Caco-2 (cell line): ENCODE data around the gene NTHL1. TPM values are rescaled to one million over a fixed set of nuclear protein-coding genes. Genes with fewer than 3 reads are reported as not detected.

Experiments
- BruUV-seq: library from RNA; stranded (reverse); fragments of 400-500 nt; replicated peaks from 2 replicates; lab custom pipeline; 2021; lab: Mats Ljungman, UMichigan
- CTCF ChIA-PET: fragments of 300-600 bp; sonication (Branson Sonifier 250); formaldehyde crosslinking; loops from one replicate; lab custom pipeline; 2022; ENCODE audit warnings: antibody characterized with exemption; lab: Charles Lee
- POLR2A ChIA-PET: fragments of 300-600 bp; sonication (Branson Sonifier 250); formaldehyde crosslinking; loops from one replicate; lab custom pipeline; 2022; ENCODE audit warnings: antibody characterized with exemption; lab: Charles Lee
- DNase-seq, 2 experiments: peaks; one replicate each; pipeline versions ENCODE4 v3.0.0 to v3.0.0-alpha.2; 2020 to 2022
- H3K27me3 ChIP-seq: replicated peaks from 2 replicates; pipeline ENCODE4 v1.6.0; 2011; ENCODE audit warnings: low read length; ENCODE audit not compliant: control insufficient read depth, insufficient read depth
- H3K36me3 ChIP-seq: 2 replicates; pipeline ENCODE4 v1.5.1; 2011; ENCODE audit warnings: low read length; ENCODE audit not compliant: control insufficient read depth, insufficient read depth
- H3K4me1 ChIP-seq: fragments of 250-450 bp; sonication (Bioruptor Pico); 2 replicates; pipeline ENCODE4 v1.5.1; 2020; ENCODE audit warnings: mild to moderate bottlenecking
- H3K4me3 ChIP-seq: 2 replicates; pipeline ENCODE4 v1.5.1; 2011; ENCODE audit warnings: low read depth, mild to moderate bottlenecking, control low read depth, low read length
- H3K9me3 ChIP-seq: fragments of 250-450 bp; sonication (Bioruptor Pico); 2 replicates; pipeline ENCODE4 v1.5.1; 2020; ENCODE audit warnings: mild to moderate bottlenecking, moderate library complexity
- H3K27ac Mint-ChIP-seq: one replicate; pipeline ENCODE4 v1.8.0; 2022; ENCODE audit warnings: mixed read lengths; ENCODE audit not compliant: unreplicated experiment
- H3K27me3 Mint-ChIP-seq: one replicate; pipeline ENCODE4 v1.8.0; 2022; ENCODE audit warnings: mixed read lengths; ENCODE audit not compliant: insufficient read depth, unreplicated experiment
- H3K36me3 Mint-ChIP-seq: one replicate; pipeline ENCODE4 v1.8.0; 2022; ENCODE audit warnings: mild to moderate bottlenecking, mixed read lengths; ENCODE audit not compliant: insufficient read depth, unreplicated experiment
- H3K4me1 Mint-ChIP-seq: one replicate; pipeline ENCODE4 v1.8.0; 2022; ENCODE audit warnings: low read depth, mixed read lengths; ENCODE audit not compliant: unreplicated experiment
- H3K4me3 Mint-ChIP-seq: one replicate; pipeline ENCODE4 v1.8.0; 2022; ENCODE audit warnings: mild to moderate bottlenecking, moderate library complexity, mixed read lengths; ENCODE audit not compliant: unreplicated experiment
- H3K9me3 Mint-ChIP-seq: one replicate; pipeline ENCODE4 v1.8.0; 2022; ENCODE audit warnings: mixed read lengths; ENCODE audit not compliant: unreplicated experiment
- CTCF ChIP-seq, 2 experiments: fragments of 200-600 bp in 1 of 2; IDR thresholded peaks; 1 replicate in 1 of 2; 2 replicates in 1 of 2; pipeline versions ENCODE4 v1.5.1 to v1.8.0; 2011 to 2022; ENCODE audit warnings: antibody characterized with exemption in 1 of 2, control low read depth in 1 of 2, inconsistent platforms in 1 of 2, low read depth in 1 of 2, low read length in 1 of 2, mild to moderate bottlenecking in 1 of 2, moderate library complexity in 1 of 2; ENCODE audit not compliant: insufficient read depth in 1 of 2, severe bottlenecking in 1 of 2, unreplicated experiment in 1 of 2
- intact Hi-C: fragments of 100-400 bp; cut with micrococcal nuclease; formaldehyde crosslinking; loops from one replicate; pipeline ENCODE4 v1.10.0; 2022; ENCODE audit not compliant: unreplicated experiment
- total RNA-seq: library from RNA; stranded (reverse); gene quantifications from 2 replicates; pipeline ENCODE4 v1.2.3, GENCODE V29; 2022

NTHL1 gene
- total RNA-seq, 1 experiment from 2014 or later: 38.6 TPM

GRCh38 chr16:2062801-2063200 lies 15.2 kb upstream of the NTHL1 start:
- CTCF ChIA-PET: no interaction called here
- Mint-ChIP-seq H3K4me3 (no peak overlapping the region), H3K27ac (no peak overlapping the region), H3K9me3 (no peaks in the 10 kb centered on the region), H3K27me3 (no peaks in the 10 kb centered on the region), H3K4me1 (no peaks in the 10 kb centered on the region), H3K36me3 (peaks cover 13% of the 10 kb centered on the region)
- Histone ChIP-seq H3K9me3 (no peaks in the 10 kb centered on the region), H3K4me1 (no peaks in the 10 kb centered on the region), H3K4me3 (no peak overlapping the region), H3K27me3 (no peaks in the 10 kb centered on the region), H3K36me3 (peaks cover 2% of the 10 kb centered on the region)
- intact Hi-C loops: no loop called here
- POLR2A ChIA-PET: no interaction called here
- DNase-seq: no peak
- TF ChIP-seq CTCF (IDR thresholded peaks at IDR 0.05; ENCODE audit: insufficient read depth in 1 of 2, low read depth in 1 of 2, low read length in 1 of 2, severe bottlenecking in 1 of 2, unreplicated experiment in 1 of 2): no peak
- BruUV-seq: no TSS peak

GRCh38 chr16:2061526-2061925 lies 13.9 kb upstream of the NTHL1 start:
- no peaks in the 10 kb centered on the region for H3K27me3 ChIP-seq
- TF ChIP-seq CTCF (IDR thresholded peaks at IDR 0.05; ENCODE audit: insufficient read depth in 1 of 2, low read depth in 1 of 2, low read length in 1 of 2, severe bottlenecking in 1 of 2, unreplicated experiment in 1 of 2): no peak
- BruUV-seq: no TSS peak
- Mint-ChIP-seq H3K4me1 (no peaks in the 10 kb centered on the region), H3K27ac (no peak overlapping the region), H3K9me3 (no peaks in the 10 kb centered on the region), H3K4me3 (no peak overlapping the region), H3K27me3 (no peaks in the 10 kb centered on the region), H3K36me3 (peaks cover 17% of the 10 kb centered on the region)
- peaks cover 2% of the 10 kb centered on the region for H3K36me3 ChIP-seq
- intact Hi-C loops: no loop called here
- H3K4me1 ChIP-seq: no peaks in the 10 kb centered on the region
- ChIA-PET POLR2A (no interaction called here), CTCF (no interaction called here)
- DNase-seq: no peak
- no peak overlapping the region for H3K4me3 ChIP-seq
- no peaks in the 10 kb centered on the region for H3K9me3 ChIP-seq

GRCh38 chr16:2061023-2061422 lies 13.4 kb upstream of the NTHL1 start:
- peaks cover 19% of the 10 kb centered on the region for H3K36me3 Mint-ChIP-seq
- no peak overlapping the region for H3K4me3 Mint-ChIP-seq
- DNase-seq: no peak
- no peaks in the 10 kb centered on the region for H3K4me1 ChIP-seq
- no peak overlapping the region for H3K4me3 ChIP-seq
- H3K36me3 ChIP-seq: peaks cover 2% of the 10 kb centered on the region
- H3K9me3 ChIP-seq: no peaks in the 10 kb centered on the region
- H3K27ac Mint-ChIP-seq: no peak overlapping the region
- H3K27me3 Mint-ChIP-seq: no peaks in the 10 kb centered on the region
- CTCF ChIA-PET: no interaction called here
- intact Hi-C loops: no loop called here
- no peak for TF ChIP-seq CTCF (IDR thresholded peaks at IDR 0.05; ENCODE audit: insufficient read depth in 1 of 2, low read depth in 1 of 2, low read length in 1 of 2, severe bottlenecking in 1 of 2, unreplicated experiment in 1 of 2)
- H3K4me1 Mint-ChIP-seq: no peaks in the 10 kb centered on the region
- POLR2A ChIA-PET: no interaction called here
- no TSS peak for BruUV-seq
- H3K27me3 ChIP-seq: no peaks in the 10 kb centered on the region
- H3K9me3 Mint-ChIP-seq: no peaks in the 10 kb centered on the region
